ENCODE results near the gene DPYD.

- TF ChIP-seq POLR2A (IDR thresholded peaks at IDR 0.05; ENCODE audit: low read length) (no peak), GATA1 (IDR thresholded peaks at IDR 0.05; ENCODE audit: low read depth, low read length) (no peak)
Measured at GRCh38 chr1:97677702-97678101, 243.1 kb downstream of the DPYD start.
